Measurements from ENCODE around the gene JADE2. TPM values are rescaled to one million over a fixed set of nuclear protein-coding genes. Genes with fewer than 3 reads are reported as not detected.

The JADE2 gene
- total RNA-seq, 2 experiments from 2014 or later: 120 to 124 TPM

GRCh38 chr5:134606726-134607125 lies 81.3 kb downstream of the JADE2 start:
- Histone ChIP-seq H3K27ac (ENCODE audit: low read depth in 1 of 2, low read length in 2 of 2) (no peak overlapping the region), H3K4me3 (ENCODE audit: low read length) (no peak overlapping the region), H3K9me3 (ENCODE audit: control insufficient read depth in 1 of 2, insufficient read depth in 1 of 2, low read length in 2 of 2) (no peaks in the 10 kb centered on the region), H3K4me1 (ENCODE audit: insufficient read depth, low read length) (peaks cover 5% of the 10 kb centered on the region), H3K36me3 (ENCODE audit: insufficient read depth, low read length) (peaks cover 68% of the 10 kb centered on the region), H3K27me3 (ENCODE audit: control insufficient read depth in 1 of 2, insufficient read depth in 2 of 2, low read length in 2 of 2) (no peaks in the 10 kb centered on the region)
- Mint-ChIP-seq H3K27me3 (no peaks in the 10 kb centered on the region), H3K4me3 (no peak overlapping the region), H3K9me3 (no peaks in the 10 kb centered on the region), H3K36me3 (ENCODE audit: low read depth) (peaks cover 84% of the 10 kb centered on the region), H3K4me1 (ENCODE audit: low read depth) (peaks cover 11% of the 10 kb centered on the region), H3K27ac (no peak overlapping the region)
- DNase-seq (no peak), ATAC-seq (ENCODE audit: poor library complexity) (no peak)
- intact Hi-C loops (cut with DNase I, micrococcal nuclease): no loop called here
- ChIA-PET CTCF (no interaction called here), POLR2A (no interaction called here)
- TF ChIP-seq CTCF (IDR thresholded peaks at IDR 0.05): no peak

DNA sequence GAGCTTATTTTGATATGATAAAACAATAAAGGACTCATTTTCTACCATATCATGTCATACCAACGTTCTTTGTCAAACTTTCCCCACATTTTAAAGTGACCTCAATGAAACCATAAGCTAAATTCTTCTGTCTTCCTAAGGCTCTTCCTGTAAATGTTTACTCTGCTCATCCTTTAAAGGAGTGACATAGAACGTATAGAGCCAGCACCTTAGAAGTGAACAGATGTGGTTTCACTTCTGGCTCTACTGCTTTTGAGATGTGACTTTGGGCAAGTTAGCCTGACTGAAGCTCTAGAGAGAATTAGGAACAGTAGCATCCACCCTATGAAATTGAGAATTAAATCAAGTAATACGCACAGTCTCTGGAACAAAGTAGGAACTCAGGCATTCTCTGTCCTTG lies 83.1 kb downstream of the JADE2 start:
- Histone ChIP-seq H3K4me1 (ENCODE audit: insufficient read depth, low read length) (peaks cover 5% of the 10 kb centered on the region), H3K27me3 (ENCODE audit: control insufficient read depth in 1 of 2, insufficient read depth in 2 of 2, low read length in 2 of 2) (no peaks in the 10 kb centered on the region), H3K27ac (ENCODE audit: low read depth in 1 of 2, low read length in 2 of 2) (peak overlapping the region in 1 of 2 donors; percentile 10), H3K4me3 (ENCODE audit: low read length) (no peak overlapping the region), H3K36me3 (ENCODE audit: insufficient read depth, low read length) (peaks cover 73% of the 10 kb centered on the region), H3K9me3 (ENCODE audit: control insufficient read depth in 1 of 2, insufficient read depth in 1 of 2, low read length in 2 of 2) (no peaks in the 10 kb centered on the region)
- Mint-ChIP-seq H3K27ac (peak overlapping the region; percentile 60), H3K36me3 (ENCODE audit: low read depth) (peaks cover 90% of the 10 kb centered on the region), H3K27me3 (no peaks in the 10 kb centered on the region), H3K4me1 (ENCODE audit: low read depth) (peaks cover 11% of the 10 kb centered on the region), H3K4me3 (no peak overlapping the region), H3K9me3 (no peaks in the 10 kb centered on the region)
- intact Hi-C loops (cut with DNase I, micrococcal nuclease): no loop called here
- peak in 1 of 14 experiments; percentile 33 for DNase-seq
- TF ChIP-seq CTCF (IDR thresholded peaks at IDR 0.05): no peak
- ChIA-PET POLR2A (no interaction called here), CTCF (interaction anchor here (1.8 kb wide), 1 partner anchor 21 kb away, joined by 5 read pairs; no protein-coding TSS in a partner anchor)
- no peak for ATAC-seq (ENCODE audit: poor library complexity)

- intact Hi-C loops (cut with DNase I, micrococcal nuclease): no loop called here
- peak overlapping the region; percentile 60 for H3K27ac Mint-ChIP-seq
These were observed 83.9 kb downstream of the JADE2 start for GRCh38 chr5:134609232-134609851.

More at GRCh38 chr5:134609232-134609851, 83.9 kb downstream of the JADE2 start:
- no peaks in the 10 kb centered on the region for H3K27me3 ChIP-seq (ENCODE audit: control insufficient read depth in 1 of 2, insufficient read depth in 2 of 2, low read length in 2 of 2)
- H3K27me3 Mint-ChIP-seq: no peaks in the 10 kb centered on the region
- H3K4me3 ChIP-seq (ENCODE audit: low read length): no peak overlapping the region
- H3K27ac ChIP-seq (ENCODE audit: low read depth in 1 of 2, low read length in 2 of 2): peak overlapping the region in 1 of 2 donors; percentile 10
- peaks cover 5% of the 10 kb centered on the region for H3K4me1 ChIP-seq (ENCODE audit: insufficient read depth, low read length)
- CTCF ChIA-PET: interaction anchor here (0.8 to 1.8 kb wide), 2 partner anchors 22 to 320 kb away, joined by 3 to 5 read pairs; no protein-coding TSS in a partner anchor
- H3K36me3 ChIP-seq (ENCODE audit: insufficient read depth, low read length): peaks cover 75% of the 10 kb centered on the region
- ATAC-seq (ENCODE audit: poor library complexity) (no peak), DNase-seq (no peak)
- no peaks in the 10 kb centered on the region for H3K9me3 ChIP-seq (ENCODE audit: control insufficient read depth in 1 of 2, insufficient read depth in 1 of 2, low read length in 2 of 2)
- H3K4me3 Mint-ChIP-seq: no peak overlapping the region
- H3K9me3 Mint-ChIP-seq: no peaks in the 10 kb centered on the region
- no peak for TF ChIP-seq CTCF (IDR thresholded peaks at IDR 0.05)
- H3K4me1 Mint-ChIP-seq (ENCODE audit: low read depth): peaks cover 11% of the 10 kb centered on the region
- H3K36me3 Mint-ChIP-seq (ENCODE audit: low read depth): peaks cover 90% of the 10 kb centered on the region
- POLR2A ChIA-PET: no interaction called here
